GM20000 (cell line): ENCODE measurements around the gene IFITM5.

ENCODE experiments used
- DNase-seq: peaks from one replicate; pipeline ENCODE4 v3.0.0; 2012; ENCODE audit warnings: low spot score
- CTCF ChIP-seq: IDR thresholded peaks from 2 replicates; pipeline ENCODE4 v1.5.1; 2012; ENCODE audit warnings: mild to moderate bottlenecking, control low read depth; ENCODE audit errors: extremely low read depth, missing control alignments

IFITM5 gene

GRCh38 chr11:299081-299891, at the start of gene IFITM5:
TSS of gene IFITM5 (minus strand) at chr11:299526. CDS start at chr11:299490, 36 bp downstream.
- no peak for TF ChIP-seq CTCF
- no peak for DNase-seq

DNA sequence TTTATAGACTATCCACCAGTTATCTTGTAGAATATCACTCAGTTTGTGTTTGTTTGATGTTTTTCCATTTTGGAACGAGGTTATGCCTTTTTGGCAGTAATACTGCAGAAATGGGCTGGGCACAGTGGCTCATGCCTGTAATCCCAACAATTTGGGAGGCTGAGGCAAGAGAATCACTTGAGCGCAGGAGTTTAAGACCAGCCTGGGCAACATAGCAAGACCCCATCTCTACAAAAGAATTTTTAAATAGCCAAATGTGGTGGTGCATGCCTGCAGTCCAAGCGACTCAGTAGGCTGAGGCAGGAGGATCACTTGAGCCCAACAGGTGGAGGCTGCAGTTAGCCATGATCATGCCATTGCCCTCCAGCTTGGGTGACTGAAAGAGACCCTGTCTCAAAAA, 47.2 kb upstream of the IFITM5 start:
- DNase-seq = no peak
- TF ChIP-seq CTCF = no peak

GRCh38 chr11:344836-345578, 45.7 kb upstream of the IFITM5 start:
- DNase-seq = no peak
- no peak for TF ChIP-seq CTCF

DNA sequence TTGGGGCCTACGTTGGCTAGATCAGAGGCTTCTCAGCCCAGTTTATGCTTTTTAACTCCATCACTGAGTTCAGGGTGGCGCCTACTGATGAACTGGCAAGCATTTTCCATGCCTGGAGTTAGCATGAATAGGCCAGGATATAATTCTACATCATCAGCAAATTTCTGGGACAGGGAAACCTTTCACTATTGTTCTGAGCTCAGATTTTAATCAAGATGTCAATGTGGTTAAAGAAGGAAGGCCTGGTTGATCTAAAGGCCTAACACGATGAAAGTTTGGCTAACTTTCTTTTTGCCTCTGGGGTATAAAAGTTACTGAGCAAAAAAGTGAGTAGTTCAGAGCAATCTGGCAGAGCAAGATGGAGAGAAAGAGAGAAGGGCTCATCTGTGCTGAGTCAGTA, 43.0 kb upstream of the IFITM5 start:
- TF ChIP-seq CTCF = no peak
- DNase-seq = no peak

DNA sequence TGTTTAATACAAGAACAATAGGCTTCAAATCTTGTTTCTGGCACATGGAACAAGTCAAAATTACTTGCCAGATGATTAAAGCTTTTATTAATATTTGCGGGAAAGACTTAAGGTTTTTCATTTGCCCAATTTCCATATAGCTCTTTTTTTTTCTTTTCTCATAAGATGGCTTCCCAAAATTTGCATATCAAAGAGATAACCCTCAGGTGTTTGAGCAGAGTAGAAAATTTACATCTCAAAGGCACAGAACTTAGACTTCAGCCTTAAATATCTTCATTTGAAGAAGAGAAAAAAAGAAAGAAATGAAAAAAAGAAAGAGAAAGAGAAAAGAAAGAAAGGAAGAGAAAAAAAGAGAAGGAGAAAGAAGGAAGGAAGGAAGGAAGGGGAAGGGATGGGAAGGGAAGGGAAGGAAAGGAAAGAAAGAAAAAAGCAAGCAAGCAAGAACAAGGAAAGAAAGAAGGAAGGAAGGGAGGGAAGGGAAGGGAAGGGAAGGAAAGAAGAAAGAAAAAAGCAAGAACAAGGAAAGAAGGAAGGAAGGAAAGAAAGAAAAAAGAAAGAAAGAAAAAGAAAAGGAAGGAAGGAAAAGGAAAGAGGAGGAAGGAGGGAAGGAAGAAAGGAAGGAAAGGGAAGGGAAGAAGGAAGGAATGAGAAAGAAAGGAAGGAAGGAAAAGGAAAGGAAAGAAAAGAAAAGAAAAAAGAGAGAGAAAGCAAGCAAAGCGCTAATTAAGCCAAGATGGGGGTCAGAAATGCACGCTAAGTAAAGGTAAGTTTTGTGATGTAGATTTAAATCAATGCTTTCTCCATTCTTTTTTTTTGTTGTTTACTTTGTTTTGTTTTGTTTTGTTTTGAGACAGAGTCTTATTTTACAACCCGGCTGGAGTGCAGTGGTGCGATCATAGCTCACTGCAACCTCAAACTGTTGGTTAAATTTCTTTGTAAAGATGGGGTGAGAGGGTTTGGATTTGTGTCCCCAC, 41.5 kb upstream of the IFITM5 start:
- no peak for TF ChIP-seq CTCF

GRCh38 chr11:339963-340362, 40.6 kb upstream of the IFITM5 start:
- TF ChIP-seq CTCF = no peak
- DNase-seq = no peak

More for the DNA sequence above, 41.5 kb upstream of the IFITM5 start:
- no peak for DNase-seq
